ENCODE measurements around the gene INPP4B.
A peak's percentile ranks its signal among the peaks of the same experiment; 100 is the strongest.

The INPP4B gene

DNA sequence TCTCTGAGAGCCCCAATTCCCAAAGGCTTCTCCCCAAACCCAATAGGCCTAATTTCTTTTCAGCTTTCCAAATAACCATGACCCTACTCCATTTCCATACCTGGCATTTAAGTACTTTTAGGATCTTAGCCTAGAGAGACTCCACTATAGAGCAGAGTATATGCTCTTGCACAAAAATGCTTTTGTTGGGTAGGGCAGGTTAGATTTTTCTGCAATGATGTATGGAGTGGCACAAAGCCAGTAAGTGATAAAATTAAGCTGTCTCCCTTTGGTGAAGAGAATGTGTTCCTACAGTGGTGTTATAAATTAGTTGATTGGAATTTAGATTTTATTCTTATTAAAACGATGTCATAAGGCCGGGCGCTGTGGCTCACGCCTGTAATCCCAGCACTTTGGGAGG lies 124.9 kb downstream of the INPP4B start:
- DNase-seq: no peak

DNA sequence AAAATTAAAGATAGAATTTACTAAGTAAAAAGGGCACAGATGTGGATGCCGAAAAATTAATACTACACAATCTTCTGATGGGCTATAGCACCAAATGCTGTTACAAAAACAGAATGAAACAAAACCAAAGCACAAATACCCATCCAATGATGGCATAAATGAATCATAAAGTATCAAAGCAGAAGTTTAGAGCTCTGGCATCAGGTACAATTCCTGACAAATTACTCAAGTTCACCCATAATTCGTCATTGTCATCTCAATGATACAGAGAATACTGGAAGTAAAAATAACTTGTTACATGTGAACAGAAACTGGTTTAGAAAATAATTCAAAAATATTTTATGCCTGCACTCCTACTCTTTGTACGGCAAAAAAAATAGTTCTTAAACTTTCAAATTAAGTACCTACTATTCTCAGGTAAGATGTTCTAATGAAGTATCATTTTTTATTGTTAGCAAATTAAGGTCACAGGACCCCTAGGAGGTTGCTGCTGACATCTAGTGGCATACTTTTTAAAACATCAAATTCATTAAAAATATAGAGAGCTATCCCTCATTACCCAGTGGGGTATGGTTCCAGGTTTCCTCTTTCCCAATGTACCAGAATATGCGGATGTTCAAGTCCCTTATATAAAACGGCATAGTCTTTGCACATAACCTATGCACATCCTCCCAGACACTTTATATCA lies 126.1 kb downstream of the INPP4B start:
- no peak for DNase-seq

DNA sequence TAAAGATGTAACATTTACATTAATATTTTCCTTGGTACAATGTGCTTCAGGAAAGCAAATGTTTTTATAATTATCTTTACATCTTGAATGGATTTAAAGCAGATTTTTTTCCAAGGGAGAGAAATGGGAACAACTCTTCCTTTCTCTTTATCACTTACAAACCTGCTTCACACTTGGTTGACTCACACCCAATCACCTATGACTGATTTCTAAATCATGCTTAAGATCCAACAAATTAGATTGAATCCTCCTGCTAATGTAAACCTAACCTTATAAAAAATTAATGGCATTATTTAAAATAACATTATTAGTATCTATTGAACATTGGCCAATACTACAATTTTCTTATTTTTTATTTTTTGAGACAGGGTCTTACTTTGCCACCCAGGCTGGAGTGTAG lies 127.1 kb downstream of the INPP4B start:
- DNase-seq: no peak

DNA sequence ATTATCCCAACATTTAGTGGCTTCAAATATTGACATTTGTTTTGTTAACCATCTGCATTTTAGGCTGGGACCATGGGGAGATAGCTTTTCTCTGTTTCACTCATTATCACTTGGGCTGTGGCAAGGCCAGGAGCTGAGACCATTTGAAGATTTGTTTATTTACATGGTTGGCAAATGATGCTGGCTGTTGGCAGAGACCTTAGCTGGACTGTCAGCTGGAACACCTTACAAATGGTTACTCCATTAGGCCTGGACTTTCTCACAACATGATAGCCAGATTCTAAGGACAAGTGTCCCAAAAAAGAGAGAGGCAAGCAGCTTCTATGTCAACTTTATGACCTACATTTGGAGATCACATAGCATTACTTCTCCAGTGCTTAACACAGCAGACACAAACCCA lies 130.4 kb downstream of the INPP4B start:
- no peak for DNase-seq

DNA sequence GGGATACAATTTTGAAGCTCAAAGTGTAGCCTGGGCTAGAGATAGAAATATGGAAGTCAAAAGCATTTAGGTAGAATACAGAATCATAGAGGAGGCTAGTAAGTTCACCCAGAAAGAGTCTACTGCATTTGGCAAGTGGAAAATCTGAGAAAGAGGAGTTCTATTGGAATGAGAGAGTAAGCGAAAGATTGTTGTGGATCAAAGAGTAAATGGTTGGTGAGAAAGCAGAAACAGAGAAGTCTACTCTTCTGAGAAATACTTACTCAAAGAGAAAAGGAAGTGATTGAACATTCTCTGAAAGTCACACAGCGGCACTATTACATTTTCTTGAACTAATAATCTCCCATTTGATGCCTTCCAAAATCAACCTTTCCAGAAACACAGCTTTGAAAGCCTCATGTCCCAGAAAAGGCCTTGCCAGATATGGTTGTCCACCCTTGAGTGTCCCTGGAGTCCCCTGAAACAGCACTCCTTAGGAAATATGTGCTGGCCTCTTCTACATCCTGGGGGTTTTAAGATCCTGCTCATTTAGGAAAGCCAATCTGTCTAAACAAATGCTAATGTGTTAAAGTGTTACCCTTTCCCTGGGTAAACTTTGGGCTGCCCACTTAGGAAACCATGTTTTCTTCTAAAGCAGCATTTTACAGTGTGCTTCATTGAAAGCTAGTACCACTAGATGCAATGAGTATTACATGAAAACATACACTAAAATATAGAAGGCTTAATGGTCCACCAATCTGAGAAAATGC lies 132.6 kb downstream of the INPP4B start:
- no peak for DNase-seq

DNA sequence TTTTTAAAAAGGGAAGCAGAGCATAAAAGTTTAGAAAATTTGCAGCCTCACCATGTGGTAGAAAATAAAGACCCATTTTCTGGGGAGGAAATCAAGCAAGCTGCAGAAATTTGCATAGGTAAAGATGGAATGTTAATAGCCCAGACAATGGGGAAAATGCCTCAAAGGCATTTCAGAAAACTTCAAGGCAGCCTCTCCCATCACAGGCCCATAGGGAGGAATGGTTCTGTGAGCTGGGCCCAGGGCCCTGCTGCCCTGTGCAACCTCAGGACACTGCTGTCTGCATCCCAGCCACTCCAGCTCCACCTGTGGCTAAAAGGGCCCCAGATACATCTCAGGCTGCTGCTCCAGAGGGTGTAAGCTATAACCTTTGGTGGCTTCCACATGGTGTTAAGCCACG lies 137.9 kb downstream of the INPP4B start:
- DNase-seq: no peak

DNA sequence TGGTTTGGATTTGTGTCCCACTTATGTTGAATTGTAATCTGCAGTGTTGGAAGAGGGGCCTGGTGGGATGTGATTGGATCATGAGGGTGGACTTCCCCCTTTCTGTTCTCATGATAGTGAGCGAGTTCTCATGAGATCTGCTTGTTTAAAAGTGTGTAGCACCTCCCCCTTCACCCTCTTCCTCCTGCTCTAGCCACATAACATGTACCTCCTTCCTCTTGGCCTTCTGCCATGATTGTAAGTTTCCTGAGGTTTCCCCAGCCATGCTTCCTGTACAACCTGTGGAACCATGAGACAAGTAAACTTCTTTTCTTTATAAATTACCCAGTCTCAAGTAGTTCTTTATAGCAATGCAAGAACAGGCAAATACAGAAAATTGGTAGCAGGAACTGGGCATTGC lies 138.7 kb downstream of the INPP4B start:
- no peak for DNase-seq

DNA sequence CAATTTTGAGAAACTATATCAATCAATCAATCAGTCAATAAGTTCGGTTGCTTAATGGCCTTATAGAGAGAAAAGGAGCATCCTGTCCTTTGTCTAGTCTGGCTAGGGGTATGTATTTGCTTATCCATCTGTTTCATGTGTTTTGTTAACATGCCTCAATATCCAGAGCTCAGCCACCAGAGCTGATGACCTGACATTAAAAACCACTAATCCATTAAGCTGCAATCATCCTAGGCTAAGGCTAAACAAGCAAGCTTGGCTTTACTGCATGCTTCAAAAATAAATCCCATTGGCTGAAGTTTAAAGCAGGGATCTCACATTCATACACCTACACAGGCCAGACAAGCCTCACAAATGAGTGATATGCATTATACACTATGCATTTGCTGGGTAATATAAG lies 139.7 kb downstream of the INPP4B start:
- DNase-seq: no peak

DNA sequence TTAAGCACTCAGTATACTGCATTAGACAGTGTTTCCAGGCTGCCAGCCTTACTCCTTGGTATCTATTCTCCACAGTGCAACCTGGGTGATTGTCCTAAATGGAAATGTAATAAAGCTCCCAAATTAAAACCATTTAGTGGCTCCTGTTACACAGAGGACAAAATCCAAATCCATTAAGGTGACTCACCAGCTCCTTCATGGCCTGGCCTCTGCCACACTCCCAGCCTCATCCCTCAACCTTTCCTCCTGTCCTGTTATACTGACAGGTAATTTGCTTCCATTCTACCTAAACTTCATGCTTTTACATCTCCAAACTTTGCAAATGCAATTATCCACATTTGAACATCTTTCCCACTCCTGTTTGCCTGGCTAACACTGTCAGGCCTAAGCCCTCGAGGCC lies 140.3 kb downstream of the INPP4B start:
- DNase-seq: no peak

DNA sequence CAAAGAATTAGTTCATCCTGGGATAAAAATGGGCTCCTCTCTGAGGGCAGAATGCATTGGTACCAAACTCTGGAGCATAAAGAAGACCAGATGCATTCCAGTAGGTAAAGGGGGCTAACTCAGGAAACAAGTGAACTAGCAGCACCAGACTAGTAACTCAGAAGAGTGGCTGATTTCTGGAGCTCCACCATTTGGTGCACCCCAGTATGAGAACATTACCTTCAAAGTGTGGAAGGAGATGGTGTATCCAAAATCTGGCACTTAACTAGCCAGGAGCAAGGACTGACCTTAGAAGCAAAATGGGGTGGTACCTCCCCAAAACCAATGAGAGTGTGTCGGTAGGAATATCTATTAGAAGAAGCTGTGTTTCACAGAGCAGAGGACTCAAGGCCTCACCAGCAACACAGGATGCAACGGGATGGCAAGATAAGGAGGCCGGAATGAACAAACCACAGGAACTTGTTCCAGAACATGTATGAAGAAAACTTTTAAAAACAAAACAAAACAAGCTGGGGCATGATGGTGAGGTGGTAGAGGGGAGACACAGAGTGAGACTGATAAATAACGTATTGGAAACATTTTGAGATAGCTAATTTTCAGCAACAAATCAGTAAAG lies 142.3 kb downstream of the INPP4B start:
- DNase-seq: no peak

DNA sequence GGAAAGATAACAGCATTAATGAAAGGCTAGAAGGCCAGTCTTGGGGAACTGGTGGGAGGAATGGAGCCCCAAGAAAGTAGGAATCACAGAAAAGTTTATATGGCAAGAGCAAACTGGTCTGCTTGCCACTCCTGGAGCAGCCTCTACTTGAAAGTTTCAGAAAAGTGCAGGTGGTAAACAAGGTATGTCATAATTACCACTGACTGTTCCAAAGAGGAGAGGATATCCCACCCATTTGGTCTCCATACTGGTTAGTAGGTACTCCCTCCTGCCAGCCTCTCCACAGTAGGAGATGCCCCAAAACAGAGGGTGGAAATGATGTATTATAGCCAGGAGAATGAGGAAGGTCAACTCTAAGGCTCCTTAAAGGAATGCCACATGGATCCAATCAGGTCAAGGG lies 145.1 kb downstream of the INPP4B start:
- no peak for DNase-seq

DNA sequence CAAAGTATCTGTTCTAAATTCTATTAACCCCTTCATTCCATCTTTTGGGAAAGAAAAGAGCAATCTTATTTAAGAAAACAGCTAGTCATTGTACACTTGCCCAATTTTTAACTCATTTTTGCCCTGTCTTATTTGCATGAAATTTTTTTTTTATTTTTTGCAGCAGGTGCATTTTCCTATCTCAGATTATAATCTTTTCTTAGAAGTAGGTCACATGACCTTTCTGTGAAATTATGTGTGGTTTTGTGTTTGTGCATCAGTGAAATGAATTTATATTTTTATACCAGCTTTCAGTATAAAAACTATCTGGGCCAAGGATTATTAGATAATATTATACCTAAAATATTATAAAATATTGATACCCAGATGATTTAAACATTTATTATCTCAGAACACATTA lies 145.6 kb downstream of the INPP4B start:
- DNase-seq: no peak

DNA sequence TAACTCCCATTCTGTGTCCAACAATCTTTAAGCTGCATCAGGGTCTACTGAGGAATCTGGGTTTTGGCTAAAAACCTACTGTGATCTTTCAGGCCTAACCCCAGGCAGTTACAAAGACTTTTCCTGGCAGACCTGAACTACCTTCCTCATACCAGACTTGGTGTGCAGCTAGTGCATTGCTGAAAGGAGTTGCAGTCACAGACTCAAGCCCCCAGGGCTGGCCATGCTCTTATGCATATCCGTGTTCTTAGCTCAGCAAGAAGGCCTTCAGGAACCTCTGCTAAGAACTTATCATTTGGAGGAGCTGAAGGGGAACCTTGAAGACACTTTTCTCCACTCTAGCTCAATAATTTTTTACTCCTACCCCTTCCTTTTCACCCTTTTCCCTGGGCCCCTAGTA lies 147.5 kb downstream of the INPP4B start:
- DNase-seq: no peak

DNA sequence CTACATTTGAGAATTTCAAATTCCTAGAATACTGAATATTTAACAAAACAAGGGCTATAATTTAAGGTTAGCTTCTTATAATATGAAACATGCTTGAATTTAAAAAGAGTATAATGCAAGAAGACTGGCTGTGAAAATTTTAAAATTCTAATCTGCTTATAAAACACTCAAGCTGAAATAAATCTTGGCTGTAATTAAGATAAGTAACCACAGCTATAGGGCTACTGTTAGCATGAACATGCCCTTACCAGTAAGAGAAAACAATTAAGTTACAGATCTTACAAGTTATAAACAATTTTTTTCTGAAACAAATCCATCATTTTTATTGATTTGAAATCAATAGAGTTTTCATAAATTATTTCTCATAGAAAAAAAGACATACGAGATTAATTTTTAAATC lies 148.2 kb downstream of the INPP4B start:
- DNase-seq: no peak

DNA sequence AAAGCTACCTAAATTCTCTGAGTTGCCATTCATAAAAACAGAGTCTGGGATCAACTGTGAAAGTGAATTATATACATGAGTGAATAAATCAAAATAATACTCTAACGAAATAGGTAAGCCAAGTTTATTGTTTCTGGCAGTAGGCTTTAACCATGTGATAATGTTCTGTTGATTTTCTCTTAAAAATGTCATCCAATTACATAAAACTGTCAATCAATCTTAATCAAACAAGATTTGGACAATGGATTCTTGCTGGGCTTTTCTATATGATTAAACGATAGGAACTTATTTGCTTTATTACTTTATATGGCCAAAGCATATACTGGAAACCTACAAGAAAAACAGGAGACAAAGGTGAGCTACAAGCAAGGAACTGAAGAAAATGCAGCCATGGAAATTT lies 148.8 kb downstream of the INPP4B start:
- DNase-seq: no peak

DNA sequence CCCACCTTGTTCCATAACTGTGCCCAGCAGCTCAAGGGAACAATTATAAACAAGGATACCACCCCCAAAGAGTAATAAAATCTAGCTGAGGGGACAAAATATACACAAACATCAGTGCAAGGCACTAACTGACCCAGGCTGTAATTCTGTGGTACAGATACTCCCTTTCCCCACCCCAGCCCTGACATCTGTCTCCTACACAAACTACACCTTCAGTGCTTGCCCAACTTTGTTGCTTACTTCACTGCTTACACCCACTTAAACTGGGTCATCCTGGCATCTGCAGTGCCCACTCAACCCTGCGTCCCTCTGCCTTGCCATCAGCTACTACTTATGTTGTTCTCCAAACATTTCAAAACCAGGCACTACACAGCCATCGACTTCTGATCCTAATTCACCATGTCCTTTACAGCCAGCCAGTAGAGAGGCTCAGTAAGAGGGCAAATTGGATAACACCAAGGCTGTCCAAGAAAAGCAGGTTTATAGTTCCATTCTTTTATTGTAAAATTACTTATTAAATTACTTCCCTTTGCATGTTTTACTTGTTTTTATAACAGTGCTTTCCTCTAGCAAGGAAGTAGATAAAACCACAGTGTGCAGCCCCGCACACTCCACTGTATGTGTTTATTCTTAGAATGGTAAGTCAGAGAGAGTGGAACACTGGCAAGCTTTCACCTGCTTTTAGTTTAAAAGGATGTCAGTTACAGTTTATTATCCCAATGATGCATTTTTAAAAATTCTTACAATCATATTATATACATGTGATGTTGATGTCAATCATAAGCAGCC lies 149.6 kb downstream of the INPP4B start:
- peak in 1 of 2 experiments; percentile 4 for DNase-seq

DNA sequence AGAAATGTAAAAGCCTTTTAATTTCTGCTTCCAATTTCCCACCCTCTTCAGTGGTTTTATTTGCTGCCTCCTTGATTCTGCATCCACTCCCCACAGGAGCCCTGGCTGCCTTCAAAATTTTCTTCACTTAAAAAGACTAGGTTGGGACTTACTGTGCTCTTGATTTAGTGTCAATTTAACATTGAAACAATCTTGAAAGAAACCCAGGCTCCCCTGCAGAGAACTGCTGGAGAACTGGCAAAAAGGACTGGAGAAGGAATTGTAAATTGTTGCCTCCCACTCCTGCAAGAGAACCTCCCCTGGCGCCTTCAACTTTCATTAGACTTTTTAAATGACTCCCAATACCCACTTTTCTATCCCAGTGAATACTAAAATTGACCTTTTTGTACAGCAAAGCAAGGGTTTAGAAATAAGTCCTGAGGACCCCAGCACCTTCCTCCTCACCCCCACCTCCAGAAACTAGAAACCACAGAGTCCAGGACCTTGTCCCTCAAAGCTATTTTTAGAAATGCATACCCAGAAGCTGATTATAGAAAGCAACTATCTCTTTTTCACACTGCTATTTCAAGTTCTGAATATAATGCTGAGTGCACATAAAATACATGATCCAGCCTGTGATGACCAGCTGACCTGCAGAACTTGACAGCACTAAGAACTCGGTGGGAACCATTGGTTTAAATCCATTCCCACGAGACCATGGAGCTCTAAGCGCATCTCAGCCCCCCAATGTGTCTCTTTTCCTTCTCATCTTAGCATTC lies 155.5 kb downstream of the INPP4B start:
- no peak for DNase-seq

DNA sequence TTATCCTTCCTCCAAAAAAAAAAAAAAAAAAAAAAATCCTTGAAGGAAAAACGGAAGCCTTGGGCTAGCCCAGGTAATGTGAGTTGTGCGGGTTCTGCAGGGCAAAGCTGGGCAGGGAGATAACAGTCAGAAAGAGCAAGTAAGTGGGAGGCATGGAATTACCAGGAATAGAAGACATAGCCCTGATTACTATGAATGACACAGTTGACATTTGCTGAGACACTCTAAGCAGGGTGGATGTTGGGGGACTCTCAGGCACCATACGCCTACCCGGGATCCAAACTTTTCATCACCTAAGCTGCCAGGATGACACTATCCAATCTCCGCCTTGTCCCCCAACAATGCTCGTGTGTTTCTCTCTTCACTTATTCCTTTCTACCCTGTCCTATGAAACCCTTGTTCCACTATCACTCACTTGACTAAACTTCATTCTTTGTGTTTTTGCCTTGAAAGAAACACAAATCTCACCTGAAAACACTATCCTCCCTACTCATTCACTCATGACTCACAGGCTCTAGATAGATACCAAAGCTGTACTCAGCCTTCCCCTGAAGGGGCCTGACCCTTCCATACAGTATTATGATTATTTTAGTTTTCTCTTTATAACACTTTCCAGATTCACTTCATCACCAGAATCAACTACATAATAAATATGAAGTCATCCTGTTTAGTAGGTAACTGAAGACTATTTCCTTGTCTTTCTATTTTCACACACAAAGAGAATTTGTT lies 158.4 kb downstream of the INPP4B start:
- DNase-seq: no peak

DNA sequence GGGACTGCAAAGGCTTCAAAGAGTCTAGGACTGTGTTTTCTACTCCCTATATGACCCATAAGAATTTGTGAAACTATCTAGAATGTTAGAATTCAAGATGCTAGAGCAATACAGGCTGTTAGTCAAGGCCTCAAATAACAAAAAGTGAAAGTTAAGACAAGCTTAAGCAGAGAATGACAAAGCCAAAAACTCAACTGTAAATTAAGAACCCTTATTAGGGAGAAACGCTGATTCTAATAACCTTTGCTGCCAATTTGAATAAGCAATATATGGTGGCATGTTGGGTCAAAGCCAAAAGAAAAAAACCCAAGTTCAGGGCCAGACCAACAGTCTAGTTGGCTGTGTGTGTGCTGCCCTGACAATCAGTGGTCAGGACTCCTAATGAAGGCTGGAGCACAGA lies 160.0 kb downstream of the INPP4B start:
- no peak for DNase-seq

DNA sequence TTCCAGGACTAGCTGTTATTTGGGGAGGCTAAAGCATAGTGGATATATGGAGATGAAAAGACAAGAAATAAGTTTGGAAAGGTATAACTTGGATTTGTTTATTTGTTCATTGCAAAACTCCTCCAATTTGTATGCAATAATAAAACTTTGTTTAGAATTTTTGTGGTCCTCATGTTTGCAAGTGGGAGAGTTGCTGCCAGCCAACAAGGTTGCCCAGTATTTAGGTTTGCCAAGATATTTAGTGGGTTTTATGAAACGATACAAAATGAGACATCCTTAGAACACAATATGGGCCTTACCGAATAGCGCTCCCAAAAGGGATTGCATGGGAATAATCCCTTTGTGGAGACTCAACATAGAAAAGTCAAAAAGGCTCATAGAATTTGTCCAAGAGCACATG lies 162.1 kb downstream of the INPP4B start:
- DNase-seq: no peak

DNA sequence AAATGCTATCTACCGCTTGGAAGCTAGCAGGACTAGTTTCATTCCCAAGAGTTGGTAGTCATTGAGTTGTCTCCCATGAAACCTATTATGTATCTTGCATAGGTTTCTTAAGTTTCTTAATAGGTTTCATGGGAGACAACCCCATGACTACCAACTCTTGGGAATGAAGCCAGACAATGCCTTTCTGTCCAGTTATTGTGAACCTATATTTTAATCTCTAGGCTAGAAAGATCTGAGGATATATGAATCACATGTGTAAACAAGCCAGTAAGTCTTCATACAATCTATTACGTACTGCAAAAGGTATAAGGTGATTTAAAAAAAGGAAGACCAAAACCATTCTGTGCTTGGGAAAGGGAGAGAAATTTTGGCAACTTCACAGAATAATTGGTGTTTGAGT lies 162.6 kb downstream of the INPP4B start:
- no peak for DNase-seq

DNA sequence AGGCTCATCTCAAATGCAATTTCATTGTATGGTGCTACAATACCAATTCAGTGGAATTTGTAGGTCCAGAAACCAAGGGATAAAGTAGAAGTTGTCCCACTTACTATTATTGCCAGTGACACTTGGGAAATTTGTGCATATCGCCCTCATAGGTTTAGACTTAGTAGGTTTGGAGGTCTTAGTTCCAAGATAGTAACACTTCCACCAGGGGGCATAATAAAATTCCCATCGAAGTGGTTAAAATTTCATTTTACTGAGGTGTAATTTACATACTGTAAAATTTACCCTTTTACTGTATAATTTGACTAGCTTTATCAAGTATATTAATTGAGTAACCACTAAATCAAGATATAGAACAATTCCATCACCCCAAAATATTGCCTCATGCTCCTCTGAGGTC lies 174.6 kb downstream of the INPP4B start:
- DNase-seq: no peak

Measured in activated CD4-positive, alpha-beta T cell treated with anti-CD3 and anti-CD28 coated beads, Interleukin-2, amount 50 U/mL, for 4 hours (primary cell).